Keratinocyte (primary cell): ENCODE data around the gene AGO3.

Source experiments
- EZH2 ChIP-seq: IDR thresholded peaks from one replicate; pipeline ENCODE4 v1.6.1; 2012; ENCODE audit warnings: inconsistent platforms, mild to moderate bottlenecking, low read length, moderate library complexity
- TF ChIP-seq, protein P1 (sequence below), 3 experiments: IDR thresholded peaks in 1 of 3; conservative IDR thresholded peaks in 1 of 3; optimal IDR thresholded peaks in 1 of 3; 2 replicates in 2 of 3; 3 replicates in 1 of 3; pipeline versions ENCODE3 to v1.5.1; 2011; ENCODE audit warnings: low read length in 3 of 3, mild to moderate bottlenecking in 3 of 3, moderate library complexity in 2 of 3, control low read depth in 1 of 3, inconsistent platforms in 1 of 3; ENCODE audit not compliant: insufficient read depth in 2 of 3; ENCODE audit errors: extremely low read depth in 1 of 3

DNA sequence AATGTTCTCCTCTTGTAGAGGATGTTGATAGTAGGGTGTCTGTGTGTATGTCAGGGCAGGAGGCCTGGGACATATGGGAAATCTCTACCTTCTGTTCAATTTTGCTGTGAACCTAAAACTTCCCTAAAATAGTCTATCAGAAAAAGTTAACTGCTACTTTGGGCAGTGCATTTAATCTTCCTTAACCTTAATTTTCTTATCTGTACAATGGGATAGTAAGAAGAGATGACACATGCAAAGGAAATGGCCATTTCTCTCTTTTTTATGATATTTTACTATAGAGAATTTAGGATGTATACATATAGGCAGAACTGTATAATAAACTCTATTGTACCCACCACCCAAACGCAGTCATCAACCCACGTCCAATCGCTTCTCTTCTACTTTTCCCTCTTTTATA lies 8.6 kb downstream of the AGO3 start:
- TF ChIP-seq EZH2 = no peak
- TF ChIP-seq, protein P1, sequence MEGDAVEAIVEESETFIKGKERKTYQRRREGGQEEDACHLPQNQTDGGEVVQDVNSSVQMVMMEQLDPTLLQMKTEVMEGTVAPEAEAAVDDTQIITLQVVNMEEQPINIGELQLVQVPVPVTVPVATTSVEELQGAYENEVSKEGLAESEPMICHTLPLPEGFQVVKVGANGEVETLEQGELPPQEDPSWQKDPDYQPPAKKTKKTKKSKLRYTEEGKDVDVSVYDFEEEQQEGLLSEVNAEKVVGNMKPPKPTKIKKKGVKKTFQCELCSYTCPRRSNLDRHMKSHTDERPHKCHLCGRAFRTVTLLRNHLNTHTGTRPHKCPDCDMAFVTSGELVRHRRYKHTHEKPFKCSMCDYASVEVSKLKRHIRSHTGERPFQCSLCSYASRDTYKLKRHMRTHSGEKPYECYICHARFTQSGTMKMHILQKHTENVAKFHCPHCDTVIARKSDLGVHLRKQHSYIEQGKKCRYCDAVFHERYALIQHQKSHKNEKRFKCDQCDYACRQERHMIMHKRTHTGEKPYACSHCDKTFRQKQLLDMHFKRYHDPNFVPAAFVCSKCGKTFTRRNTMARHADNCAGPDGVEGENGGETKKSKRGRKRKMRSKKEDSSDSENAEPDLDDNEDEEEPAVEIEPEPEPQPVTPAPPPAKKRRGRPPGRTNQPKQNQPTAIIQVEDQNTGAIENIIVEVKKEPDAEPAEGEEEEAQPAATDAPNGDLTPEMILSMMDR (optimal IDR thresholded peaks at IDR 0.05 in 1 of 3, IDR thresholded peaks at IDR 0.05 in 1 of 3, conservative IDR thresholded peaks at IDR 0.05 in 1 of 3; ENCODE audit: extremely low read depth in 1 of 3, insufficient read depth in 2 of 3, low read length in 3 of 3) = no peak
